Measurements from ENCODE around the gene ACER3. TPM values are rescaled to one million over a fixed set of nuclear protein-coding genes. Genes with fewer than 3 reads are reported as not detected.

Gene ACER3
- total RNA-seq, 4 donors from 2014 or later, result 1.1 to 3.4 (median 2.6) TPM

- TF ChIP-seq, protein P1, sequence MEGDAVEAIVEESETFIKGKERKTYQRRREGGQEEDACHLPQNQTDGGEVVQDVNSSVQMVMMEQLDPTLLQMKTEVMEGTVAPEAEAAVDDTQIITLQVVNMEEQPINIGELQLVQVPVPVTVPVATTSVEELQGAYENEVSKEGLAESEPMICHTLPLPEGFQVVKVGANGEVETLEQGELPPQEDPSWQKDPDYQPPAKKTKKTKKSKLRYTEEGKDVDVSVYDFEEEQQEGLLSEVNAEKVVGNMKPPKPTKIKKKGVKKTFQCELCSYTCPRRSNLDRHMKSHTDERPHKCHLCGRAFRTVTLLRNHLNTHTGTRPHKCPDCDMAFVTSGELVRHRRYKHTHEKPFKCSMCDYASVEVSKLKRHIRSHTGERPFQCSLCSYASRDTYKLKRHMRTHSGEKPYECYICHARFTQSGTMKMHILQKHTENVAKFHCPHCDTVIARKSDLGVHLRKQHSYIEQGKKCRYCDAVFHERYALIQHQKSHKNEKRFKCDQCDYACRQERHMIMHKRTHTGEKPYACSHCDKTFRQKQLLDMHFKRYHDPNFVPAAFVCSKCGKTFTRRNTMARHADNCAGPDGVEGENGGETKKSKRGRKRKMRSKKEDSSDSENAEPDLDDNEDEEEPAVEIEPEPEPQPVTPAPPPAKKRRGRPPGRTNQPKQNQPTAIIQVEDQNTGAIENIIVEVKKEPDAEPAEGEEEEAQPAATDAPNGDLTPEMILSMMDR (IDR thresholded peaks at IDR 0.05 in 4 of 5, conservative IDR thresholded peaks at IDR 0.05 in 1 of 5), result no peak
- no peak for TF ChIP-seq POLR2A (IDR thresholded peaks at IDR 0.05)
- no peak overlapping the region for H3K4me3 ChIP-seq
- no peaks in the 10 kb centered on the region for H3K9me3 ChIP-seq
- in situ Hi-C loops (cut with MboI; ENCODE audit: low sequenced_read_pairs in 4 of 4), result no loop called here
- intact Hi-C loops (cut with DNase I; ENCODE audit: low total_unique reads), result no loop called here
- DNase-seq, result no peak
- H3K27me3 ChIP-seq, result no peaks in the 10 kb centered on the region
- peaks cover 0 to 11% of the 10 kb centered on the region in 2 donors for H3K4me1 ChIP-seq
- ATAC-seq, result no peak
- H3K27ac ChIP-seq, result no peak overlapping the region
- H3K36me3 ChIP-seq, result no peaks in the 10 kb centered on the region
Observed at GRCh38 chr11:76880314-76880713, 19.6 kb downstream of the ACER3 start.

DNA sequence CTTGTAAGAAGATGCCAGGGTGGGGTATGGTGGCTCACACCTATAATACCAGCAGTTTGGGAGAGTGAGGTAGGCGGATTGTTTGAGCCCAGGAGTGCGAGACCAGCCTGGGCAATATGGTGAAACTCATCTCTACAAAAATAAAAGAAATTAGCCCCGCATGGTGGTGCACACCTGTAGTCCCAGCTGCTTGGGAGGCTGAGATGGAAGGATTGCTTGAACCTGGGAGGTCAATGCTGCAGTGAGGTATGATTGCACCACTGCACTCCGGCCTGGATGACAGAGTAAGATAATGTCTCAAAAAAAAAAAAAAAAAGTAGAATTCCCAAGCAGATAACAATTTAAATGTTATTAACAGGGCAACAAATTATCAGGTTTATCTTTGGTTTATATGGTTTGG lies 20.2 kb downstream of the ACER3 start:
- Histone ChIP-seq H3K27ac (no peak overlapping the region), H3K4me3 (no peak overlapping the region), H3K9me3 (no peaks in the 10 kb centered on the region), H3K36me3 (no peaks in the 10 kb centered on the region), H3K27me3 (no peaks in the 10 kb centered on the region), H3K4me1 (peaks cover 0 to 11% of the 10 kb centered on the region in 2 donors)
- intact Hi-C loops (cut with DNase I; ENCODE audit: low total_unique reads) (no loop called here), in situ Hi-C loops (cut with MboI; ENCODE audit: low sequenced_read_pairs in 4 of 4) (no loop called here)
- DNase-seq, result no peak
- TF ChIP-seq, protein P1 (IDR thresholded peaks at IDR 0.05 in 4 of 5, conservative IDR thresholded peaks at IDR 0.05 in 1 of 5), result no peak
- TF ChIP-seq POLR2A (IDR thresholded peaks at IDR 0.05), result no peak
- ATAC-seq, result no peak

DNA sequence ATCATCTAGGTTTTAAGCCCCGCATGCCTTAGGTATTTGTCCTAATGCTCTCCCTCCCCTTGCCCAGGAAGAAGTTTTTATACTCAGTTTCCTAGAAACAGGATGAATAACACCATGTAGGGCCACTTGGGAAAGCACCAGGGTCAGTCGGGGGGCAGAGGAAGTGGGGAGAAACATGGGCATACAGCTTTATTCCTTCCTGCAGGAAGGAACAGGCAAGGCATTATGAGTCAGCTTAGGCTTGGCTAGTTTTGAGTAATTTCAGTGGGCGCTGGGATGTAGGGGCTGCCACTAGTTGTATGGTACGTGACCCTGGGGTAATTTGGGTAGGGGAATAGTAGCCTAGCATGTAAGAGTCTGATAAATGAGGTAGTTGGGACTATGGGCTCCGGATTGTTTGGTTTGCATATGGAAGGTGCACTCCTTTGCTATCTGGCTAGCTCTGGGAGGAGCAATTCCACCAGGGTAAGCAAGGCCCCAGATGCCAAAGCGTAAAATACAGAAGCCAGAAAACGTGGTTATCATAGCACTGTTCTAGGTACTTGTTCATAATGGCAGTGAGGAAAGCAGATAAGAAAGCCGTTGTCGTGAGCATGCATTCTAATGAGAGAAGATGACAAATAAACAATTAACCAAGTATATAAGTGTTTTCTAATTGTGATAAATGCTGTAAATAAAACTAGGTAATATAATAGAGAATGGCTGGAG lies 24.8 kb downstream of the ACER3 start:
- no peak overlapping the region for H3K4me3 ChIP-seq
- no peaks in the 10 kb centered on the region for H3K27me3 ChIP-seq
- in situ Hi-C loops (cut with MboI; ENCODE audit: low sequenced_read_pairs in 4 of 4), result no loop called here
- H3K36me3 ChIP-seq, result no peaks in the 10 kb centered on the region
- peaks cover 0 to 7% of the 10 kb centered on the region in 2 donors for H3K4me1 ChIP-seq
- TF ChIP-seq, protein P1 (IDR thresholded peaks at IDR 0.05 in 4 of 5, conservative IDR thresholded peaks at IDR 0.05 in 1 of 5), result no peak
- no peak for TF ChIP-seq POLR2A (IDR thresholded peaks at IDR 0.05)
- no peaks in the 10 kb centered on the region for H3K9me3 ChIP-seq
- intact Hi-C loops (cut with DNase I; ENCODE audit: low total_unique reads), result no loop called here
- no peak overlapping the region for H3K27ac ChIP-seq
- ATAC-seq (no peak), DNase-seq (no peak)

- in situ Hi-C loops (cut with MboI; ENCODE audit: low sequenced_read_pairs in 4 of 4), result no loop called here
- Histone ChIP-seq H3K4me3 (no peak overlapping the region), H3K36me3 (no peaks in the 10 kb centered on the region), H3K9me3 (no peaks in the 10 kb centered on the region), H3K27ac (no peak overlapping the region), H3K27me3 (no peaks in the 10 kb centered on the region), H3K4me1 (peaks cover 0 to 7% of the 10 kb centered on the region in 2 donors)
- DNase-seq (no peak), ATAC-seq (no peak)
- intact Hi-C loops (cut with DNase I; ENCODE audit: low total_unique reads), result no loop called here
- TF ChIP-seq, protein P1 (IDR thresholded peaks at IDR 0.05 in 4 of 5, conservative IDR thresholded peaks at IDR 0.05 in 1 of 5), result no peak
- no peak for TF ChIP-seq POLR2A (IDR thresholded peaks at IDR 0.05)
Observed at GRCh38 chr11:76888989-76889388, 28.3 kb downstream of the ACER3 start.
